K562 (cell line): Measurements from ENCODE around the gene TUT1.

Experiments used
- CC2D1A ChIP-seq: fragments of 450-650 bp; IDR thresholded peaks from 2 replicates; pipeline ENCODE4 v1.6.1; 2017; ENCODE audit warnings: mild to moderate bottlenecking
- FOXA3 ChIP-seq, 2 experiments: fragments of 450-650 bp in 1 of 2; sonication (generic) in 1 of 2; formaldehyde crosslinking; IDR thresholded peaks in 1 of 2; conservative IDR thresholded peaks in 1 of 2; 2 replicates each; pipeline versions ENCODE4 v1.4.0 to v1.8.0; 2020 to 2022; ENCODE audit warnings: mild to moderate bottlenecking in 2 of 2, missing genetic modification reagents in 1 of 2
- MXI1 ChIP-seq: IDR thresholded peaks from 2 replicates; pipeline ENCODE4 v1.6.1; 2011; ENCODE audit warnings: low read depth, mild to moderate bottlenecking, improper control_type of control experiment, low read length
- SMAD4 ChIP-seq: fragments of 250-450 bp; sonication (Bioruptor Pico); conservative IDR thresholded peaks from 2 replicates; pipeline ENCODE4 v1.8.0; 2021; ENCODE audit warnings: inconsistent platforms, mild to moderate bottlenecking, moderate library complexity
- ZNF133 ChIP-seq: fragments of 250-450 bp; sonication (Bioruptor Pico); IDR thresholded peaks from 2 replicates; pipeline ENCODE4 v1.4.0; 2020; ENCODE audit warnings: mild to moderate bottlenecking

DNA sequence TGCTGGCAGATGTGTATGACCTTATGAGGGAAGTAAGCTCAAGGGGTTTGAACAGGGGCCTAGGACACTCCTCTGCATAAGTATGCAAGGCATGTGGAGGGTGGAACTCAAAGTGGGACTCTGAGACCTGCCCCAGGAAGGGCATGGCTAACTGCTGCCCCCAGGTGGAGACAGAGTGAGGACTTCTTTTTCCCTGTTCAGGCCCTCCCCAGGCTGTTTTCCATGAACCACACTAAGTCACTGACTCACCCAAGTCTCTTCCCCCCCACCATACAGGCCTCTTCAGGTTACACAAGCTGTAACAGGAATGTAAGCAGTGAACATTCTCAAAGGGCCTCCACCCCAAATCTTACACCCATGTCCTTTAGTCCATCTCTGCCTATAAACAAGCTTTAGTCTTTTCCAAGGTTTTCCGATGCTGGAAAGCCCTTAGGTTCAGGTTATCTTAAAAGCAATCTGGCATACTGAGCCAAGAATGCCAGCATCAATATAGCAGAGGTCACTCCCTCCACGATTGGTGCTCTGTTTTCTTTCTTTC, 30.7 kb downstream of the TUT1 start:
- TF ChIP-seq CC2D1A (peak; percentile 43; the same call in 1 of the 2 replicates), FOXA3 (CRISPR knock-in tag; conservative IDR thresholded peaks at IDR 0.05 in 1 of 2, IDR thresholded peaks at IDR 0.05 in 1 of 2) (peak in 1 of 2 experiments; percentile 79; a peak in 1 of 4 replicates), SMAD4 (no peak), MXI1 (no peak), ZNF133 (CRISPR knock-in tag) (no peak)
